GM18520 (cell line): ENCODE data around the gene VWA2.

ENCODE experiments used
- ATAC-seq: cut with Tn5 transposase; IDR thresholded peaks from one replicate; pipeline ENCODE4 v1.9.1; 2021; ENCODE audit not compliant: unreplicated experiment

The VWA2 gene

GRCh38 chr10:114245121-114245791 lies 6.2 kb downstream of the VWA2 start:
- no peak for ATAC-seq

GRCh38 chr10:114246679-114247305 lies 7.7 kb downstream of the VWA2 start:
- ATAC-seq: no peak

- ATAC-seq: no peak
Observed at GRCh38 chr10:114250236-114250635, 11.2 kb downstream of the VWA2 start.

GRCh38 chr10:114250716-114251115 lies 11.7 kb downstream of the VWA2 start:
- ATAC-seq: no peak

GRCh38 chr10:114252092-114252491 lies 13.0 kb downstream of the VWA2 start:
- ATAC-seq: no peak

GRCh38 chr10:114252883-114253282 lies 13.8 kb downstream of the VWA2 start:
- ATAC-seq: no peak

GRCh38 chr10:114255227-114255626 lies 16.2 kb downstream of the VWA2 start:
- ATAC-seq: no peak

- no peak for ATAC-seq
Observed at GRCh38 chr10:114256008-114256765, 17.1 kb downstream of the VWA2 start.

- no peak for ATAC-seq
Observed at GRCh38 chr10:114256822-114257221, 17.8 kb downstream of the VWA2 start.

- ATAC-seq: no peak
Observed at GRCh38 chr10:114257498-114257897, 18.4 kb downstream of the VWA2 start.

- no peak for ATAC-seq
Observed at GRCh38 chr10:114258274-114258840, 19.3 kb downstream of the VWA2 start.

- no peak for ATAC-seq
Observed at GRCh38 chr10:114259824-114260223, 20.8 kb downstream of the VWA2 start.

- ATAC-seq: no peak
Observed at GRCh38 chr10:114260366-114260765, 21.3 kb downstream of the VWA2 start.

GRCh38 chr10:114261076-114261475 lies 22.0 kb downstream of the VWA2 start:
- no peak for ATAC-seq

- no peak for ATAC-seq
Observed at GRCh38 chr10:114262496-114262895, 23.4 kb downstream of the VWA2 start.

- no peak for ATAC-seq
Observed at GRCh38 chr10:114265392-114266053, 26.5 kb downstream of the VWA2 start.

GRCh38 chr10:114266521-114266920 lies 27.5 kb downstream of the VWA2 start:
- no peak for ATAC-seq

- ATAC-seq: no peak
Observed at GRCh38 chr10:114271075-114271778, 32.2 kb downstream of the VWA2 start.

GRCh38 chr10:114271779-114272167 lies 32.7 kb downstream of the VWA2 start:
- no peak for ATAC-seq

GRCh38 chr10:114272696-114273095 lies 33.6 kb downstream of the VWA2 start:
- ATAC-seq: no peak

- no peak for ATAC-seq
Observed at GRCh38 chr10:114273910-114274309, 34.9 kb downstream of the VWA2 start.
